DOHH2 (cell line): Measurements from ENCODE around the gene DEPDC1B.

Source experiments
- H3F3A ChIP-seq: fragments of 200-600 bp; sonication (generic), shearing (Covaris generic); 2 replicates; pipeline ENCODE4 v1.6.0; 2016; ENCODE audit warnings: antibody characterized with exemption, mild to moderate bottlenecking; ENCODE audit not compliant: control insufficient read depth, insufficient read depth
- H3K27ac ChIP-seq: fragments of 200-600 bp; sonication (generic); 2 replicates; pipeline ENCODE4 v1.5.1; 2014; ENCODE audit warnings: low read depth, mild to moderate bottlenecking, low read length, moderate library complexity
- H3K27me3 ChIP-seq: fragments of 200-600 bp; sonication (generic); 2 replicates; pipeline ENCODE4 v1.6.1; 2014; ENCODE audit warnings: mild to moderate bottlenecking, low read length, mixed read lengths; ENCODE audit not compliant: control insufficient read depth
- H3K36me3 ChIP-seq: fragments of 200-600 bp; sonication (generic); 2 replicates; pipeline ENCODE4 v1.6.1; 2014; ENCODE audit warnings: mild to moderate bottlenecking, low read length, moderate library complexity, mixed read lengths; ENCODE audit not compliant: control insufficient read depth
- H3K4me1 ChIP-seq: fragments of 200-600 bp; sonication (generic); 2 replicates; pipeline ENCODE4 v1.6.1; 2014; ENCODE audit warnings: mild to moderate bottlenecking, low read length, mixed read lengths; ENCODE audit not compliant: control insufficient read depth
- H3K4me2 ChIP-seq: fragments of 200-600 bp; sonication (generic); 2 replicates; pipeline ENCODE4 v1.6.0; 2014; ENCODE audit warnings: mild to moderate bottlenecking, low read length, moderate library complexity
- H3K4me3 ChIP-seq: fragments of 200-600 bp; sonication (generic); 2 replicates; pipeline ENCODE4 v1.5.1; 2014; ENCODE audit warnings: mild to moderate bottlenecking, low read length, mixed read lengths
- H3K79me2 ChIP-seq: fragments of 200-600 bp; sonication (generic); 2 replicates; pipeline ENCODE4 v1.6.1; 2014; ENCODE audit warnings: mild to moderate bottlenecking, low read length, mixed read lengths; ENCODE audit not compliant: control insufficient read depth
- H3K9me2 ChIP-seq: fragments of 200-600 bp; sonication (generic); replicated peaks from 2 replicates; pipeline ENCODE4 v1.6.1; 2014; ENCODE audit warnings: mild to moderate bottlenecking, low read length, mixed read lengths; ENCODE audit not compliant: control insufficient read depth
- H3K9me3 ChIP-seq: fragments of 200-600 bp; sonication (generic); 2 replicates; pipeline ENCODE4 v1.6.1; 2014; ENCODE audit warnings: antibody characterized with exemption, low read length, mixed read lengths; ENCODE audit not compliant: control insufficient read depth, insufficient read depth
- H4K20me1 ChIP-seq: fragments of 200-600 bp; sonication (generic); 2 replicates; pipeline ENCODE4 v1.6.0; 2014; ENCODE audit warnings: low read depth, mild to moderate bottlenecking, antibody characterized with exemption, low read length, moderate library complexity; ENCODE audit not compliant: control insufficient read depth, insufficient read depth
- EZH2phosphoT487 ChIP-seq: fragments of 200-600 bp; sonication (generic); IDR thresholded peaks from 2 replicates; pipeline ENCODE4 v1.6.1; 2017; ENCODE audit warnings: borderline replicate concordance, mild to moderate bottlenecking, antibody characterized with exemption, low read length, moderate library complexity, mixed read lengths
- TF ChIP-seq, protein P1 (sequence below): fragments of 200-600 bp; sonication (generic); IDR thresholded peaks from one replicate; pipeline ENCODE4 v1.5.1; 2014; ENCODE audit warnings: antibody characterized with exemption, mild to moderate bottlenecking, low read depth, low read length; ENCODE audit not compliant: poor library complexity, severe bottlenecking

DEPDC1B gene

DNA sequence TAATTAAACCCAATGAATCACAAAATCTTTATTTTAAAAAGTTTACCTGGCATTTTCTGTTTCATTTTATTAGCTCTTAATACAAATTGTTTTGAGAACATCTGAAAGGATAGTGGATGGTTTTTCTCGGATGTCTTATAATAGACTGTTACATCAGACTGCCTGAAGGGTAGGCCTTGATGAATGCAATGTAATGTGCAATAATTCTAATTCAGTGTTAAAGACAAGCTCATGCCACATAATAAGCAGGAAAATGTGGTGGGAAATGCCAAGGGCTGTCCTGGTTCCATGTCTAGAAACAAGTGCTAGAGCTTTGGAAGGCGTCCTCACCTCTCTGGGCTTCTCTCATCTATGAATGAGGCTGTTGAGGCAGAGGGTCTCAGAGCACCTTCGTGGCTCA lies 148.1 kb downstream of the DEPDC1B start:
- H3K4me3 ChIP-seq: no peak overlapping the region
- no peaks in the 10 kb centered on the region for H3K9me3 ChIP-seq
- TF ChIP-seq, protein P1, sequence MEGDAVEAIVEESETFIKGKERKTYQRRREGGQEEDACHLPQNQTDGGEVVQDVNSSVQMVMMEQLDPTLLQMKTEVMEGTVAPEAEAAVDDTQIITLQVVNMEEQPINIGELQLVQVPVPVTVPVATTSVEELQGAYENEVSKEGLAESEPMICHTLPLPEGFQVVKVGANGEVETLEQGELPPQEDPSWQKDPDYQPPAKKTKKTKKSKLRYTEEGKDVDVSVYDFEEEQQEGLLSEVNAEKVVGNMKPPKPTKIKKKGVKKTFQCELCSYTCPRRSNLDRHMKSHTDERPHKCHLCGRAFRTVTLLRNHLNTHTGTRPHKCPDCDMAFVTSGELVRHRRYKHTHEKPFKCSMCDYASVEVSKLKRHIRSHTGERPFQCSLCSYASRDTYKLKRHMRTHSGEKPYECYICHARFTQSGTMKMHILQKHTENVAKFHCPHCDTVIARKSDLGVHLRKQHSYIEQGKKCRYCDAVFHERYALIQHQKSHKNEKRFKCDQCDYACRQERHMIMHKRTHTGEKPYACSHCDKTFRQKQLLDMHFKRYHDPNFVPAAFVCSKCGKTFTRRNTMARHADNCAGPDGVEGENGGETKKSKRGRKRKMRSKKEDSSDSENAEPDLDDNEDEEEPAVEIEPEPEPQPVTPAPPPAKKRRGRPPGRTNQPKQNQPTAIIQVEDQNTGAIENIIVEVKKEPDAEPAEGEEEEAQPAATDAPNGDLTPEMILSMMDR: no peak
- no peak for TF ChIP-seq EZH2phosphoT487
- H3K27me3 ChIP-seq: no peaks in the 10 kb centered on the region
- no peaks in the 10 kb centered on the region for H3K79me2 ChIP-seq
- H3K4me1 ChIP-seq: no peaks in the 10 kb centered on the region
- no peak overlapping the region for H3K27ac ChIP-seq
- no peaks in the 10 kb centered on the region for H4K20me1 ChIP-seq
- H3K4me2 ChIP-seq: no peak overlapping the region
- H3F3A ChIP-seq: no peaks in the 10 kb centered on the region; the same call in 1 of the 2 replicates
- no peaks in the 10 kb centered on the region for H3K36me3 ChIP-seq
- H3K9me2 ChIP-seq: no peaks in the 10 kb centered on the region

DNA sequence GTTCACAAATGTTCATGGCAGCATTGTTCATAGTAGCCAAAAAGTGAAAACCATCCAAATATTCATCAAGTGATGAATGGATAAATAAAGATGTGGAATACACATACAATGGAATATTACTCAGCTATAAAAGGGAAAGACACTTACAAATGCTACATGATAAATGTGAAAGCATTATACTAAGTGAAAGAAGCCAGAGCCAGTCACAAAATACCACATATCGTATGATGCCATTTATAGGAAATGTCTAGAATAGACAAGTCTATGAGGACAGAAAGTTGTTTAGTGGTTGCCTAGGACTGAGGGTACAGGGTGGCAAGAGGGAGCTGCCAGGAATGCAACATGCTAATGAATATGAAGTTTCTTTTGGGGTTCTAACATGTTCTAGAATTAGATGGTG lies 148.7 kb downstream of the DEPDC1B start:
- H3K9me2 ChIP-seq: no peaks in the 10 kb centered on the region
- no peaks in the 10 kb centered on the region; the same call in 1 of the 2 replicates for H3F3A ChIP-seq
- TF ChIP-seq EZH2phosphoT487: no peak
- TF ChIP-seq, protein P1: no peak
- no peaks in the 10 kb centered on the region for H3K9me3 ChIP-seq
- no peaks in the 10 kb centered on the region for H3K79me2 ChIP-seq
- no peaks in the 10 kb centered on the region for H4K20me1 ChIP-seq
- H3K4me3 ChIP-seq: no peak overlapping the region
- H3K27ac ChIP-seq: no peak overlapping the region
- no peaks in the 10 kb centered on the region for H3K36me3 ChIP-seq
- H3K27me3 ChIP-seq: no peaks in the 10 kb centered on the region
- H3K4me1 ChIP-seq: no peaks in the 10 kb centered on the region
- H3K4me2 ChIP-seq: no peak overlapping the region

DNA sequence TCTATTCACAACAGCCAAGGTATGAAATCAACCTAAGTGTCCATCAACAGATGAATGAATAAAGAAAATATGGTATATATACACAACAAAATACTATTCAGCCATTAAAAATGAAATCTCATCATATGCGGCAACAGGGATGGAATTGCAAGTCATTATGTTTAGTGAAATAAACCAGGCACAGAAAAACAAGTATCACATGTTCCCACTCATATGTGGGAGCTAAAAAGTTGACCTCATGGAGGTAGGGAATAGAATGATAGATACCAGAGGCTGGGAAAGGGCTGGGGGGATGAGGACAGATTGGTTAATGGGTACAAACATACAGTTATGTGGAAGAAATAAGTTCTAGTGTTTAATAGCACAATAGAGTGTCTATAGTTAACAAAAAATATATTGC lies 149.7 kb downstream of the DEPDC1B start:
- TF ChIP-seq, protein P1: no peak
- no peak for TF ChIP-seq EZH2phosphoT487
- Histone ChIP-seq H4K20me1 (no peaks in the 10 kb centered on the region), H3K9me3 (no peaks in the 10 kb centered on the region), H3K4me2 (no peak overlapping the region), H3K27me3 (no peaks in the 10 kb centered on the region), H3K36me3 (no peaks in the 10 kb centered on the region), H3K4me3 (no peak overlapping the region), H3K27ac (no peak overlapping the region), H3K9me2 (no peaks in the 10 kb centered on the region), H3F3A (no peaks in the 10 kb centered on the region; the same call in 1 of the 2 replicates), H3K4me1 (no peaks in the 10 kb centered on the region), H3K79me2 (no peaks in the 10 kb centered on the region)
